ENCODE data around the gene BCKDHA.
"Not testable (repeated sequence)": the region's sequence is repeated elsewhere in the genome, so short reads cannot be mapped to it uniquely, and the experiment has no call there.

The BCKDHA gene

GRCh38 chr19:41376241-41376997 is 21.2 kb upstream of the BCKDHA start, which contains the start of gene TMEM91:
TMEM91 (plus strand) TSS chr19:41376533; CDS start chr19:41378310, 1,777 bp downstream.
- no peaks in the 10 kb centered on the region for H3K27me3 ChIP-seq (ENCODE audit: insufficient read depth, poor library complexity, severe bottlenecking)
- DNase-seq (ENCODE audit: low read depth in 1 of 2, low spot score in 1 of 2), result no peak
- no peak within 1 kb of the TSS for H3K4me3 ChIP-seq (replicated peaks; ENCODE audit: insufficient read depth, low read length)
- TF ChIP-seq GABPA (IDR thresholded peaks at IDR 0.05; ENCODE audit: low read depth), result no peak
- no peak for TF ChIP-seq CTCF (IDR thresholded peaks at IDR 0.05; ENCODE audit: insufficient read depth, low read length)
- TF ChIP-seq POLR2AphosphoS5 (IDR thresholded peaks at IDR 0.05; ENCODE audit: low read depth), result no peak
- no peak for TF ChIP-seq SPI1 (IDR thresholded peaks at IDR 0.05; ENCODE audit: borderline replicate concordance, low read depth)
- no peak for TF ChIP-seq REST (IDR thresholded peaks at IDR 0.05; ENCODE audit: insufficient replicate concordance, low read depth)
- no peak within 1 kb of the TSS for H3K27ac ChIP-seq (replicated peaks)

- DNase-seq (ENCODE audit: low read depth in 1 of 2, low spot score in 1 of 2), result no peak
- Histone ChIP-seq H3K27ac (replicated peaks) (no peak overlapping the region), H3K4me3 (replicated peaks; ENCODE audit: insufficient read depth, low read length) (no peak overlapping the region), H3K27me3 (ENCODE audit: insufficient read depth, poor library complexity, severe bottlenecking) (no peaks in the 10 kb centered on the region)
- TF ChIP-seq GABPA (IDR thresholded peaks at IDR 0.05; ENCODE audit: low read depth), result no peak
- no peak for TF ChIP-seq POLR2AphosphoS5 (IDR thresholded peaks at IDR 0.05; ENCODE audit: low read depth)
- no peak for TF ChIP-seq SPI1 (IDR thresholded peaks at IDR 0.05; ENCODE audit: borderline replicate concordance, low read depth)
- TF ChIP-seq CTCF (IDR thresholded peaks at IDR 0.05; ENCODE audit: insufficient read depth, low read length), result no peak
- no peak for TF ChIP-seq REST (IDR thresholded peaks at IDR 0.05; ENCODE audit: insufficient replicate concordance, low read depth)
These were observed 20.6 kb upstream of the BCKDHA start for GRCh38 chr19:41376998-41377365.

GRCh38 chr19:41377977-41378709 is 19.5 kb upstream of the BCKDHA start:
- Histone ChIP-seq H3K27me3 (ENCODE audit: insufficient read depth, poor library complexity, severe bottlenecking) (no peaks in the 10 kb centered on the region), H3K4me3 (replicated peaks; ENCODE audit: insufficient read depth, low read length) (no peak overlapping the region), H3K27ac (replicated peaks) (no peak overlapping the region)
- no peak for DNase-seq (ENCODE audit: low read depth in 1 of 2, low spot score in 1 of 2)
- TF ChIP-seq POLR2AphosphoS5 (IDR thresholded peaks at IDR 0.05; ENCODE audit: low read depth), result no peak
- no peak for TF ChIP-seq SPI1 (IDR thresholded peaks at IDR 0.05; ENCODE audit: borderline replicate concordance, low read depth)
- TF ChIP-seq CTCF (IDR thresholded peaks at IDR 0.05; ENCODE audit: insufficient read depth, low read length), result no peak

- H3K27me3 ChIP-seq (ENCODE audit: insufficient read depth, poor library complexity, severe bottlenecking); H3K4me3 ChIP-seq (replicated peaks; ENCODE audit: insufficient read depth, low read length); DNase-seq (ENCODE audit: low read depth in 1 of 2, low spot score in 1 of 2); H3K27ac ChIP-seq (replicated peaks): not testable (repeated sequence)
These were observed 16.1 kb upstream of the BCKDHA start for GRCh38 chr19:41381536-41381935.
